WTC11 (cell line): ENCODE results near the gene NINJ2.

Experiments used
- CREB1 ChIP-seq: sonication (generic); formaldehyde crosslinking; IDR thresholded peaks from 2 replicates; pipeline ENCODE4 v1.8.0; 2023; ENCODE audit warnings: mild to moderate bottlenecking, missing genetic modification reagents
- CTCF ChIP-seq: fragments of 200-600 bp; IDR thresholded peaks from 2 replicates; pipeline ENCODE4 v1.8.0; 2022; ENCODE audit warnings: antibody characterized with exemption
- E2F1 ChIP-seq: sonication (generic); formaldehyde crosslinking; IDR thresholded peaks from 2 replicates; pipeline ENCODE4 v1.8.0; 2022; ENCODE audit warnings: mild to moderate bottlenecking, missing genetic modification reagents
- E2F4 ChIP-seq: sonication (generic); formaldehyde crosslinking; IDR thresholded peaks from 2 replicates; pipeline ENCODE4 v1.8.1; 2022; ENCODE audit warnings: low read depth, mild to moderate bottlenecking, moderate library complexity, missing genetic modification reagents, borderline replicate concordance
- MAX ChIP-seq: sonication (generic); formaldehyde crosslinking; IDR thresholded peaks from 2 replicates; pipeline ENCODE4 v1.8.0; 2022; ENCODE audit warnings: mild to moderate bottlenecking, missing genetic modification reagents
- NFE2L1 ChIP-seq: sonication (generic); formaldehyde crosslinking; IDR thresholded peaks from 2 replicates; pipeline ENCODE4 v1.8.1; 2023; ENCODE audit warnings: missing genetic modification reagents
- PRDM15 ChIP-seq: sonication (generic); formaldehyde crosslinking; IDR thresholded peaks from 2 replicates; pipeline ENCODE4 v1.8.0; 2022; ENCODE audit warnings: missing genetic modification reagents
- ZBTB21 ChIP-seq: sonication (generic); formaldehyde crosslinking; IDR thresholded peaks from 2 replicates; pipeline ENCODE4 v1.8.1; 2023; ENCODE audit warnings: mild to moderate bottlenecking, missing genetic modification reagents, borderline replicate concordance
- ZBTB43 ChIP-seq: sonication (generic); formaldehyde crosslinking; IDR thresholded peaks from 2 replicates; pipeline ENCODE4 v1.8.1; 2023; ENCODE audit warnings: mild to moderate bottlenecking, missing genetic modification reagents
- ZNF416 ChIP-seq: fragments of 250-450 bp; sonication (Bioruptor Pico); IDR thresholded peaks from 2 replicates; pipeline ENCODE4 v1.9.0; 2021; ENCODE audit warnings: mild to moderate bottlenecking, inconsistent platforms
- ZNF512 ChIP-seq: sonication (generic); formaldehyde crosslinking; IDR thresholded peaks from 2 replicates; pipeline ENCODE4 v1.8.1; 2022; ENCODE audit warnings: missing genetic modification reagents, borderline replicate concordance

GRCh38 chr12:608413-608812 is 54.8 kb downstream of the NINJ2 start:
- no peak for TF ChIP-seq CTCF
- TF ChIP-seq NFE2L1 (CRISPR knock-in tag) = no peak
- no peak for TF ChIP-seq MAX (CRISPR knock-in tag)
- TF ChIP-seq CREB1 (CRISPR knock-in tag) = no peak
- TF ChIP-seq ZNF416 (CRISPR knock-in tag) = no peak
- TF ChIP-seq ZBTB43 (CRISPR knock-in tag) = no peak
- TF ChIP-seq E2F4 (CRISPR knock-in tag) = no peak
- TF ChIP-seq ZBTB21 (CRISPR knock-in tag) = no peak
- TF ChIP-seq E2F1 = no peak
- no peak for TF ChIP-seq PRDM15
- TF ChIP-seq ZNF512 (CRISPR knock-in tag) = no peak
